ENCODE measurements around the gene GPR15LG. TPM values are rescaled to one million over a fixed set of nuclear protein-coding genes. Genes with fewer than 3 reads are reported as not detected.

GPR15LG gene
- total RNA-seq = under 0.01 and 1.2 TPM in 2 replicates

DNA sequence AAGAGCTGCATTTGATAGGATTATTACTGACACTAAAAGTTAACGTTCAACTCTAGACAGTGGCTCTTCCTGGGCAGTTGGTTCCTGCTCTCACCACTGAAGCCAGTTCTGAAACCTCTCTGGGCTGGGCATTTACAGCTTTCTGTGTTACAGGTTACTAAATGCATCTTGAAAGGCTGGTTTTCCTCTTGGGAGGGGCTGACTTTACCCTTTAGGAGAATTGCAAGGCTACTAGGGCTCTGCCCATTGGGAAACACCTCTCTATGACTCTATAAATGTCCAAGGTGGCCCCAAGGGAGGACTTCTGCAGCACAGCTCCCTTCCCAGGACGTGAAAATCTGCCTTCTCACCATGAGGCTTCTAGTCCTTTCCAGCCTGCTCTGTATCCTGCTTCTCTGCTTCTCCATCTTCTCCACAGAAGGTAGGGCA lies at the start of gene GPR15LG:
GPR15LG (plus strand) TSS at position 301 of the 429 bp plus-strand sequence; CDS start at position 352, 51 bp downstream.

DNA sequence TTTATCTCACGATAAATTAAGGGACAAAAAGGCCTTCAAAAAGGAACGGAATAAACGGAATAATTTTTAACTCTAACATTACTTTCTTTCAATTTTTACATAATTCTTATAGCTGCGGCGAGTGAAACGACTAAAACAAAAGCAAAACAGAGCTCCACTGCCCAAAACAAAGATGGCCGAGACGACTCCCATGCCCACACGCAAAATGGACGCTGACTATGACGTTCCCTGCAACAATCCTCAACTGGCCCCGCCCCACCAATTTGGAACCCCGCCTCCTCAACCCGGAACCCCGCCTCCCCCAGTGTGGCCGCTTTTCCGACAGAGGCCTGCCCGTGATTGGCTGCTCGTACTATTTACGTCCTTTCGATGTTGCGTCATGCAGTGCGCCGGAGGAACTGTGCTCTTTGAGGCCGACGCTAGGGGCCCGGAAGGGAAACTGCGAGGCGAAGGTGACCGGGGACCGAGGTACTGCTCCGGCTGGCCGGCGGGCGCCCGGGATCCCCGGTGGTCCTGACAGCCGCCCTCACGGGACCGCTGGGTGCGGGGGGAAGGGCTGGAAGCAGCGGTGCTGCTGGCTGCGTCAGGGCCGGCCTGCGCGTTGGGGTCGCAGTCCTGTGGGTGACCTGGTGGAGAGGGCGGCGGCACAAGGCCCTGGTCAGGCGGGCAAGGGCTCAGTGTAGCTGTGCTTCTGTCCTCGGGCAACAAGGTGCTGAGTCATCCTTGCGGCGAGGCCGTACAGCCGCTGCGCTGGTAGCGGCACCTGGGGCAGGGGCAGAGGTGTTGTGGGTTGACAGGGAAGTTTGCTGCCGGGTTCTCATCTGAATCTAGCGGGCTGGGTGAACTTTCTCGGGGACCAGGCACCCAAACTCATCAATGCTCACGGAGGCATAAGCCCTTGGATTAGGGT lies 34.2 kb upstream of the GPR15LG start, which contains the start of gene GHITM:
GHITM (plus strand) TSS at position 384 of the 910 bp plus-strand sequence. CDS start 1,992 bp downstream, outside the sequence.

DNA sequence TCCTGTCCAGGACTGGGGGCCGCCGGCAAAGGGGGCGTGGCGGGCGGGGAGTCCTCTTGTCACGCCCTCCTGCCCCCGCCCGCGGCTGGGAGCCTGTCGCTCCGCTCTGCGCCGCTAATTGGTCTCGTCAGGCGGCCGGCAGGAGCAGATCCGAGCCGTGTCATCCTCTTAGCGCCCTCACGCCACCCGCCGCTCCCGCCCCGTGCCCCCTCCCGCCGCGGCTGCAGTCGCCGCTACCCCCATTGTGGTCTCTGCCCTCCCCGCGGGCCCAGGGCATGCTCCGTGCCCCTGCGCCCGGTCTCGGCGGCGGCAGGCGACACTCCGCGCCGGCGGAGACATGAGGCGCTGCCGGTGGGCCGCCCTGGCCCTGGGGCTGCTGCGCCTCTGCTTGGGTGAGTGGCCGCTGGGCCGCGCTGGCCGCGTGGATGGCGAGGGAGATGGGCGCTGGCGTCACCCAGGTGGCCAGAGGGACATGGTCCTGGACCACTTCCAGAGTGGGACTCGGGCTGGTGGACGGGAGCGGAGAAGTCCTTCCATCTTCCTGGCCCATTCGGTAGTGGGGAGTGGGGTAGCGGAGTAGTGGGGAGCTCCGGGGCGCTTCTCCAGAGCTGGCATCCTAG lies 20.9 kb downstream of the GPR15LG start, which contains the start of gene CDHR1:
CDHR1 (plus strand) TSS at position 114 of the 620 bp plus-strand sequence; CDS start at position 338, 224 bp downstream.

DNA sequence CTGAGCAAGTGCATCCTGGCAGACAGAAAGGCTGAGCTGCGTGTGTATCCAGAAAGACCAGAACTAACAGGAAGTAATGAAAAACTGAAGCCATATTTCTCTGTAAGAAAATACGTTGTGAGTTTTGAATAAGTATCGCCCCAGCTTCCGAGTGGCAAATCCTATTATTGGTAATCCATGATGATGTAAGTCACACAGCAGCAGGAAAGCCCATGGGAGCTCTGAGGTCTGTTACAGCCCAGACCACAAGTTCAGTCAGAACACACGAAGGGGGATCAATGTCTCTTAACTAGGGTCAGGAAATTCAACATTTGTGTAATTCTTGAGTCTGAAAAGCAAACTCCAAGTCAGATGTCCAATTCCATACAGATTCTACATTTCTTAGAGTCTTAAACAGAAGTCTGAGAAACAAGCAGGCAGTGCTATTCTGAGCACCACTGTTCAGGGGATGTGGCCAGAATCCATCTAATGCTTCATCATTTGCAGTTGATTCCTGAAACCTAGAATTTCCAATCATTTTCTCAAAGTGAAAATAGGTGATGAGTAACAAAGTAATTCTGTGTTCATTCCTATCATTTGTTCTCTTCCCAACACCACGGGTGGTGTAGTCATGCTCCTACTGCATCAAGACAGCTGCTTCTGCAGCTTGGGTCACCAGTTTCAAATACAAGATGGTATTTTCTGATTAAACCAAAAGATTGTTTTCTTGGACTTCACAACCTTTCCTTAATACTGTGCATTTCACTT lies 52.0 kb downstream of the GPR15LG start, which contains the start of gene LRIT2:
LRIT2 (minus strand) TSS at position 118 of the 747 bp plus-strand sequence; CDS start at position 94, 24 bp downstream.

Other genes starting within 250 kb of the GPR15LG start
- gene GHITM, start 34.3 kb upstream of the GPR15LG start, total RNA-seq = 281 and 395 TPM in 2 replicates
- gene CDHR1, start 20.7 kb downstream of the GPR15LG start, total RNA-seq = 0.68 and 2.8 TPM in 2 replicates
- not detected in 2 replicates for gene LRIT2, start 51.7 kb downstream of the GPR15LG start, total RNA-seq
- gene LRIT1, start 67.7 kb downstream of the GPR15LG start, total RNA-seq = not detected in 2 replicates
- not detected in 2 replicates for gene RGR, start 71.3 kb downstream of the GPR15LG start, total RNA-seq
- 30.4 and 47.0 TPM in 2 replicates for gene CCSER2, start 154.8 kb downstream of the GPR15LG start, total RNA-seq

Measured in nasal cavity respiratory epithelium epithelial cell of viscerocranial mucosa (primary cell).